HepG2 (cell line): ENCODE measurements around the gene DSTYK. TPM values are rescaled to one million over a fixed set of nuclear protein-coding genes. Genes with fewer than 3 reads are reported as not detected.

ENCODE experiments used
- ATAC-seq: fragments of 200-7000 bp; cut with Tn5 transposase; 3 replicates; pipeline ENCODE4 v1.9.1; 2020; ENCODE audit warnings: mild to moderate bottlenecking, moderate library complexity
- BruUV-seq: library from RNA; stranded (reverse); fragments of 400-500 nt; replicated peaks from 2 replicates; lab custom pipeline; 2021; lab: Mats Ljungman, UMichigan
- CTCF ChIA-PET: fragments of 300-600 bp; formaldehyde crosslinking; extraction: SDS; loops from one replicate; lab custom pipeline; 2021; ENCODE audit warnings: low total read pairs, inconsistent platforms, low intra/inter-chr PET ratio; lab: Yijun Ruan, JAX
- POLR2A ChIA-PET: fragments of 350-600 bp; sonication (Branson Sonifier 250); formaldehyde crosslinking; loops from one replicate; lab custom pipeline; 2020; ENCODE audit warnings: antibody characterized with exemption, inconsistent platforms; lab: Yijun Ruan, JAX
- DNase-seq: peaks from one replicate; pipeline ENCODE4 v3.0.0-alpha.2; 2015; ENCODE audit warnings: low spot score
- FAIRE-seq: peaks from 3 replicates; lab custom pipeline; 2011; peaks lifted over from hg19 to GRCh38; lab: Jason Lieb, UNC
- H2AFZ ChIP-seq: one replicate; pipeline ENCODE4 v1.6.1; 2011; ENCODE audit warnings: low read length, inconsistent platforms
- H3K27ac ChIP-seq: fragments of 300-600 bp; 3 replicates; pipeline ENCODE4 v1.8.0; 2011; ENCODE audit warnings: mixed run types, mild to moderate bottlenecking, mixed read lengths, low read length, inconsistent platforms; ENCODE audit not compliant: insufficient read depth; ENCODE audit errors: extremely low read length
- H3K27me3 ChIP-seq, 2 experiments: fragments of 200-600 bp in 1 of 2; 2 replicates in 1 of 2; 3 replicates in 1 of 2; pipeline versions ENCODE4 v1.6.0 to v1.8.0; 2011; ENCODE audit warnings: low read length in 2 of 2, mild to moderate bottlenecking in 2 of 2, moderate library complexity in 2 of 2, inconsistent platforms in 1 of 2; ENCODE audit not compliant: insufficient read depth in 2 of 2, control insufficient read depth in 1 of 2
- H3K36me3 ChIP-seq, 2 experiments: fragments of 200-600 bp in 1 of 2; replicated peaks in 1 of 2; 2 replicates in 1 of 2; 3 replicates in 1 of 2; pipeline versions ENCODE4 v1.5.1 to v1.8.0; 2011; ENCODE audit warnings: low read length in 2 of 2, inconsistent platforms in 1 of 2; ENCODE audit not compliant: insufficient read depth in 2 of 2, control insufficient read depth in 1 of 2
- H3K4me1 ChIP-seq: 2 replicates; pipeline ENCODE4 v1.5.1; 2012; ENCODE audit warnings: low read length, inconsistent platforms; ENCODE audit not compliant: insufficient read depth
- H3K4me2 ChIP-seq: 2 replicates; pipeline ENCODE4 v1.6.0; 2011; ENCODE audit warnings: low read depth, low read length, inconsistent platforms
- H3K4me3 ChIP-seq, 3 experiments: fragments of 200-600 bp in 1 of 3; sonication (generic), shearing (Covaris generic) in 1 of 3; replicated peaks in 1 of 3; 2 replicates each; pipeline ENCODE4 v1.5.1; 2011 to 2016; ENCODE audit warnings: low read length in 3 of 3, inconsistent platforms in 2 of 3, low read depth in 2 of 3, mild to moderate bottlenecking in 2 of 3, control low read depth in 1 of 3, mixed read lengths in 1 of 3; ENCODE audit not compliant: insufficient read depth in 1 of 3
- H3K79me2 ChIP-seq: one replicate; pipeline ENCODE4 v1.6.1; 2011; ENCODE audit warnings: low read length, inconsistent platforms; ENCODE audit not compliant: insufficient read depth
- H3K9ac ChIP-seq: 2 replicates; pipeline ENCODE4 v1.6.0; 2011; ENCODE audit warnings: mild to moderate bottlenecking, low read depth, low read length, inconsistent platforms; ENCODE audit not compliant: insufficient read depth
- H3K9me3 ChIP-seq: 2 replicates; pipeline ENCODE4 v1.5.1; 2012; ENCODE audit warnings: mild to moderate bottlenecking, low read length
- H4K20me1 ChIP-seq: 2 replicates; pipeline ENCODE4 v1.6.0; 2011; ENCODE audit warnings: inconsistent platforms, mild to moderate bottlenecking, low read length, moderate library complexity; ENCODE audit not compliant: insufficient read depth
- CEBPZ ChIP-seq: IDR thresholded peaks from 2 replicates; pipeline ENCODE4 v1.6.1; 2012; ENCODE audit warnings: low read length, improper control_type of control experiment
- HMG20A ChIP-seq: IDR thresholded peaks from 2 replicates; pipeline ENCODE4 v1.6.1; 2016; ENCODE audit warnings: borderline replicate concordance
- KMT2A ChIP-seq: sonication (generic); formaldehyde crosslinking; IDR thresholded peaks from 2 replicates; pipeline ENCODE4 v1.4.0; 2020; ENCODE audit warnings: missing genetic modification reagents
- MATR3 ChIP-seq: sonication (generic); formaldehyde crosslinking; IDR thresholded peaks from 2 replicates; pipeline ENCODE4 v1.4.0; 2020; ENCODE audit warnings: missing genetic modification reagents
- MXD3 ChIP-seq: IDR thresholded peaks from 2 replicates; pipeline ENCODE4 v1.6.1; 2016; ENCODE audit warnings: mild to moderate bottlenecking, missing biosample characterization, missing genetic modification reagents
- MYNN ChIP-seq: sonication (generic); formaldehyde crosslinking; IDR thresholded peaks from 2 replicates; pipeline ENCODE4 v1.4.0; 2020; ENCODE audit warnings: mild to moderate bottlenecking, low read depth, missing genetic modification reagents
- NR2F2 ChIP-seq: IDR thresholded peaks from 2 replicates; pipeline ENCODE4 v1.6.1; 2012; ENCODE audit warnings: low read depth, inconsistent platforms, borderline replicate concordance
- RBM22 ChIP-seq: fragments of 200-400 bp; formaldehyde crosslinking; optimal IDR thresholded peaks from 2 replicates; pipeline ENCODE3; 2017; ENCODE audit warnings: mild to moderate bottlenecking, low read length, moderate library complexity
- SP140L ChIP-seq: sonication (generic); formaldehyde crosslinking; IDR thresholded peaks from 2 replicates; pipeline ENCODE4 v1.4.0; 2020; ENCODE audit warnings: missing genetic modification reagents, borderline replicate concordance
- STAG1 ChIP-seq: sonication (generic); formaldehyde crosslinking; IDR thresholded peaks from 2 replicates; pipeline ENCODE4 v1.4.0; 2020; ENCODE audit warnings: missing genetic modification reagents
- ZBTB7A ChIP-seq: sonication (generic); formaldehyde crosslinking; IDR thresholded peaks from 2 replicates; pipeline ENCODE4 v1.8.0; 2022; ENCODE audit warnings: mild to moderate bottlenecking, missing genetic modification reagents
- ZFP37 ChIP-seq: sonication (generic); formaldehyde crosslinking; IDR thresholded peaks from 2 replicates; pipeline ENCODE4 v1.4.0; 2020; ENCODE audit warnings: missing genetic modification reagents, borderline replicate concordance
- ZMYM2 ChIP-seq: sonication (generic); formaldehyde crosslinking; IDR thresholded peaks from 2 replicates; pipeline ENCODE4 v1.8.0; 2022; ENCODE audit warnings: mild to moderate bottlenecking, missing genetic modification reagents
- ZNF282 ChIP-seq: fragments of 450-650 bp; IDR thresholded peaks from 2 replicates; pipeline ENCODE4 v1.6.1; 2018; ENCODE audit not compliant: partially characterized antibody
- ZNF496 ChIP-seq: sonication (generic); formaldehyde crosslinking; IDR thresholded peaks from 2 replicates; pipeline ENCODE4 v1.8.1; 2023; ENCODE audit warnings: mild to moderate bottlenecking, moderate library complexity, missing genetic modification reagents; ENCODE audit not compliant: insufficient replicate concordance
- ZNF720 ChIP-seq: sonication (generic); formaldehyde crosslinking; IDR thresholded peaks from 2 replicates; pipeline ENCODE4 v1.4.0; 2020; ENCODE audit warnings: missing genetic modification reagents
- WGBS: methylation state at CpG from one replicate; pipeline ENCODE4 v1.1.6; 2017; ENCODE audit warnings: low lambda C conversion rate; 5-methylcytosine and 5-hydroxymethylcytosine counted together
- in situ Hi-C: cut with HindIII; loops from 2 replicates; pipeline ENCODE4 v1.10.0; 2017; ENCODE audit warnings: low pct_unique_long_range_greater_than_20kb; ENCODE audit not compliant: extremely low pct_ligation_motif_present
- intact Hi-C: fragments of 100-400 bp; cut with micrococcal nuclease; formaldehyde crosslinking; loops from one replicate; pipeline ENCODE4 v1.10.0; 2022; ENCODE audit not compliant: unreplicated experiment
- polyA plus RNA-seq, 8 experiments: library from polyadenylated mRNA; depleted of rRNA in 3 of 8; stranded (reverse) in 7 of 8; unstranded in 1 of 8; fragments of >200 nt; fragmentation: Illumina TruSeq in 4 of 8; extraction: Trizol in 4 of 8; gene quantifications; 2 replicates each; pipeline versions ENCODE4 v1.2.1 to v1.2.3, GENCODE V29; 2011 to 2016; ENCODE audit warnings: low read depth in 4 of 8, missing spikeins in 1 of 8, mixed read lengths in 1 of 8; ENCODE audit not compliant: insufficient read depth in 1 of 8
- total RNA-seq, 5 experiments: library from RNA; depleted of rRNA; stranded (reverse); fragments of >200 nt; fragmentation: Illumina TruSeq; extraction: Trizol; gene quantifications; 2 replicates each; pipeline ENCODE4 v1.2.3, GENCODE V29; 2016; ENCODE audit warnings: low read depth in 1 of 5

The DSTYK gene
- total and polyA plus RNA-seq, 2 of the 13 experiments (the other 11 are each of a cell fraction or from before 2014, with no cell fraction given) = 2.6 to 4.8 TPM

- DNase-seq (no peak), ATAC-seq (no peak), FAIRE-seq (no peak)
- in situ Hi-C loops (no loop called here), intact Hi-C loops (no loop called here)
- no peak overlapping the region for H3K27ac ChIP-seq
- TF ChIP-seq MYNN (CRISPR knock-in tag) = no peak
- TF ChIP-seq ZNF720 (CRISPR knock-in tag) = no peak
- TF ChIP-seq CEBPZ = no peak
- no peak for TF ChIP-seq NR2F2
- ChIA-PET POLR2A (no interaction called here), CTCF (no interaction called here)
- no TSS peak for BruUV-seq
- WGBS = 41% methylated on average over 3 of the region's 6 CpGs
- no peak overlapping the region for H3K4me2 ChIP-seq
- no peaks in the 10 kb centered on the region for H3K79me2 ChIP-seq
- H3K9ac ChIP-seq = no peak overlapping the region
- no peak overlapping the region for H3K4me3 ChIP-seq
- no peaks in the 10 kb centered on the region for H3K4me1 ChIP-seq
- no peaks in the 10 kb centered on the region for H4K20me1 ChIP-seq
- no peak overlapping the region for H2AFZ ChIP-seq
- peaks cover 2 to 80% of the 10 kb centered on the region in 2 experiments; a peak in 4 of 5 replicates for H3K27me3 ChIP-seq
- no peaks in the 10 kb centered on the region for H3K9me3 ChIP-seq
- no peaks in the 10 kb centered on the region for H3K36me3 ChIP-seq
These were observed 28.6 kb upstream of the DSTYK start for GRCh38 chr1:205240118-205240517.

DNA sequence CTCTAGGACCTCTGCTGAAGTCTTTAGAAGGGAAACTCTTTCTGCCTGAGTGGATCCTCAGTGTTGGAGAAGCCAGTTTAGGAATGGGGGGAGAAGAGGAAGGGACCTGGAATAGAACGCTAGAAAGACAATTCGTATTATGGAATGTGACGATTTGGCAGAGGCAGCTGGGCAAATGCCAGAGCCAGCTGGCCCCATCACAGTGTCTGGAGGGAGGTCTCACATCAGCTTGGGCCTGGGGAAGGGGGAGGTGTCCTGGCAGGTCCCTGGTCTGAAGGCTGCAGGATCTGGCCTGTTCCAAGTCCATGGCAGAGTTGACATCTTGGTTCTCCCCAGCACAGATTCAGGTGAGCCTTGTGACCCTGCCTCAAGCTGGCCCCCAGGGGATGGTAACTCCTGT is 27.6 kb upstream of the DSTYK start:
- Histone ChIP-seq H3K4me3 (no peak overlapping the region), H3K4me1 (no peaks in the 10 kb centered on the region), H3K36me3 (no peaks in the 10 kb centered on the region), H4K20me1 (no peaks in the 10 kb centered on the region), H3K79me2 (no peaks in the 10 kb centered on the region), H3K27me3 (peaks cover 0 to 69% of the 10 kb centered on the region in 2 experiments; a peak in 4 of 5 replicates), H3K27ac (no peak overlapping the region), H3K9ac (no peak overlapping the region), H2AFZ (no peak overlapping the region), H3K4me2 (no peak overlapping the region), H3K9me3 (no peaks in the 10 kb centered on the region)
- DNase-seq (no peak), ATAC-seq (no peak), FAIRE-seq (no peak)
- no TSS peak for BruUV-seq
- intact Hi-C loops (no loop called here), in situ Hi-C loops (no loop called here)
- CTCF ChIA-PET = no interaction called here
- 72% methylated on average over 3 of the region's 3 CpGs for WGBS
- POLR2A ChIA-PET = no interaction called here
- TF ChIP-seq ZFP37 (CRISPR knock-in tag) = no peak
- no peak for TF ChIP-seq SP140L (CRISPR knock-in tag)
- no peak for TF ChIP-seq STAG1 (CRISPR knock-in tag)
- no peak for TF ChIP-seq MXD3 (CRISPR knock-in tag)
- TF ChIP-seq HMG20A (CRISPR knock-in tag) = no peak
- TF ChIP-seq ZBTB7A (CRISPR knock-in tag) = no peak
- no peak for TF ChIP-seq ZNF496
- TF ChIP-seq ZMYM2 (CRISPR knock-in tag) = no peak
- TF ChIP-seq MATR3 (CRISPR knock-in tag) = no peak
- TF ChIP-seq ZNF282 = no peak
- TF ChIP-seq RBM22 = no peak
- TF ChIP-seq KMT2A (CRISPR knock-in tag) = no peak
